Gastrocnemius medialis (tissue), 4 donors: ENCODE data around the gene CLDN4.

Experiments used
- POLR2A ChIP-seq, 2 donors: fragments of 450-650 bp; IDR thresholded peaks; one replicate each; pipeline ENCODE4 v1.6.1; 2017; ENCODE audit warnings: antibody characterized with exemption in 2 of 2, mild to moderate bottlenecking in 2 of 2, moderate library complexity in 2 of 2
- TF ChIP-seq, protein P1 (sequence below), 5 experiments: fragments of 450-650 bp in 3 of 5; fragments of 200-600 bp in 2 of 5; sonication (generic) in 2 of 5; IDR thresholded peaks in 4 of 5; conservative IDR thresholded peaks in 1 of 5; 1 replicate in 4 of 5; 2 replicates in 1 of 5; pipeline ENCODE4 v1.5.1; 2016 to 2019; ENCODE audit warnings: antibody characterized with exemption in 5 of 5, mild to moderate bottlenecking in 3 of 5, moderate library complexity in 3 of 5

DNA sequence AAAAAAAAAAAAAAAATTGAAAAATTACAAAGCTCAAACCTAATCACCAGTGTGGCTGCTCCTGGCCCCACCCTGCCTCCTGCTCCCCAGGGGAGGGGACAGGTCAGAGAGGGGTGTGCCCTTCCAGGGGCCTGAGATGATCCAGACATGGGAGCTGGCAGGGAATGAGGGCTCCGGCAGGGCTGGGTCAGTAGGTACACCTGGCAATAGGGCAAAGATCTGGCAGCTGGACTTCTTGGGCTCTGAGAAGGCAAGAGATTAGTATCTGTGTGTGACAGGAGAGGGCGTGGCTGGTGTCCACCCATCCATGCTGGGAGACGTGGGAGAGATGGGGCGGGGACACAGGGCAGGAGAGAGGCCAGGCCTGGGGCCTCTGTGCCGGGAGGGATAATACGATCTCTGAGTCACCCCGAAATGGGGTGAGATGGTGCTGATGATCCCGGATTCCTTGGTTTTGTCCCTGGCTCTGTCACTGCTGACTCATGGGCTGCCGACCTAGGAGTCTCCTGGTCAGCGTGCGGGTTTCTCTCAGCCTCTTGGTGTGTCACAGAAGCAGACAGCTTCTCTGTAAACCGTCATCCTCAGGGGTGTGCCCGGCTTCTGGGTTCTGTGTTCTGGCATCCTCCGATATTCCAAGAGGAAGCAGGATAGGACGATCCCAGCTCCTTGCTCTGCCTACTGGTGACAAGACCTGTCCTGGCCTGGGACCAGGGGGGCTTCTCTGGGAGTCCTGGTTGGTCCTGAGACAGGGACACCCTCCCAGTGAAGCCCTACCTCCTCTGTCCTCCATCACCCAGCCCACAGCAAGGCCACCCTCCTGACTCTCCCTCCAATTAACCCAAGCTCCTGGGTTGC, 8.2 kb upstream of the CLDN4 start:
- TF ChIP-seq POLR2A (IDR thresholded peaks at IDR 0.05), result no peak
- TF ChIP-seq, protein P1, sequence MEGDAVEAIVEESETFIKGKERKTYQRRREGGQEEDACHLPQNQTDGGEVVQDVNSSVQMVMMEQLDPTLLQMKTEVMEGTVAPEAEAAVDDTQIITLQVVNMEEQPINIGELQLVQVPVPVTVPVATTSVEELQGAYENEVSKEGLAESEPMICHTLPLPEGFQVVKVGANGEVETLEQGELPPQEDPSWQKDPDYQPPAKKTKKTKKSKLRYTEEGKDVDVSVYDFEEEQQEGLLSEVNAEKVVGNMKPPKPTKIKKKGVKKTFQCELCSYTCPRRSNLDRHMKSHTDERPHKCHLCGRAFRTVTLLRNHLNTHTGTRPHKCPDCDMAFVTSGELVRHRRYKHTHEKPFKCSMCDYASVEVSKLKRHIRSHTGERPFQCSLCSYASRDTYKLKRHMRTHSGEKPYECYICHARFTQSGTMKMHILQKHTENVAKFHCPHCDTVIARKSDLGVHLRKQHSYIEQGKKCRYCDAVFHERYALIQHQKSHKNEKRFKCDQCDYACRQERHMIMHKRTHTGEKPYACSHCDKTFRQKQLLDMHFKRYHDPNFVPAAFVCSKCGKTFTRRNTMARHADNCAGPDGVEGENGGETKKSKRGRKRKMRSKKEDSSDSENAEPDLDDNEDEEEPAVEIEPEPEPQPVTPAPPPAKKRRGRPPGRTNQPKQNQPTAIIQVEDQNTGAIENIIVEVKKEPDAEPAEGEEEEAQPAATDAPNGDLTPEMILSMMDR (IDR thresholded peaks at IDR 0.05 in 4 of 5, conservative IDR thresholded peaks at IDR 0.05 in 1 of 5), result no peak
